VCaP (cell line): Measurements from ENCODE around the gene RNF10.

ENCODE experiments used
- H3K27ac ChIP-seq: fragments of 450-650 bp; 2 replicates; pipeline ENCODE4 v1.5.1; 2017
- TF ChIP-seq, protein P1 (sequence below): fragments of 450-650 bp; conservative IDR thresholded peaks from 2 replicates; pipeline ENCODE4 v1.5.1; 2017; ENCODE audit warnings: mild to moderate bottlenecking, moderate library complexity

Gene RNF10

GRCh38 chr12:120571299-120571698 is 37.1 kb downstream of the RNF10 start:
- TF ChIP-seq, protein P1, sequence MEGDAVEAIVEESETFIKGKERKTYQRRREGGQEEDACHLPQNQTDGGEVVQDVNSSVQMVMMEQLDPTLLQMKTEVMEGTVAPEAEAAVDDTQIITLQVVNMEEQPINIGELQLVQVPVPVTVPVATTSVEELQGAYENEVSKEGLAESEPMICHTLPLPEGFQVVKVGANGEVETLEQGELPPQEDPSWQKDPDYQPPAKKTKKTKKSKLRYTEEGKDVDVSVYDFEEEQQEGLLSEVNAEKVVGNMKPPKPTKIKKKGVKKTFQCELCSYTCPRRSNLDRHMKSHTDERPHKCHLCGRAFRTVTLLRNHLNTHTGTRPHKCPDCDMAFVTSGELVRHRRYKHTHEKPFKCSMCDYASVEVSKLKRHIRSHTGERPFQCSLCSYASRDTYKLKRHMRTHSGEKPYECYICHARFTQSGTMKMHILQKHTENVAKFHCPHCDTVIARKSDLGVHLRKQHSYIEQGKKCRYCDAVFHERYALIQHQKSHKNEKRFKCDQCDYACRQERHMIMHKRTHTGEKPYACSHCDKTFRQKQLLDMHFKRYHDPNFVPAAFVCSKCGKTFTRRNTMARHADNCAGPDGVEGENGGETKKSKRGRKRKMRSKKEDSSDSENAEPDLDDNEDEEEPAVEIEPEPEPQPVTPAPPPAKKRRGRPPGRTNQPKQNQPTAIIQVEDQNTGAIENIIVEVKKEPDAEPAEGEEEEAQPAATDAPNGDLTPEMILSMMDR: no peak
- no peak overlapping the region for H3K27ac ChIP-seq

DNA sequence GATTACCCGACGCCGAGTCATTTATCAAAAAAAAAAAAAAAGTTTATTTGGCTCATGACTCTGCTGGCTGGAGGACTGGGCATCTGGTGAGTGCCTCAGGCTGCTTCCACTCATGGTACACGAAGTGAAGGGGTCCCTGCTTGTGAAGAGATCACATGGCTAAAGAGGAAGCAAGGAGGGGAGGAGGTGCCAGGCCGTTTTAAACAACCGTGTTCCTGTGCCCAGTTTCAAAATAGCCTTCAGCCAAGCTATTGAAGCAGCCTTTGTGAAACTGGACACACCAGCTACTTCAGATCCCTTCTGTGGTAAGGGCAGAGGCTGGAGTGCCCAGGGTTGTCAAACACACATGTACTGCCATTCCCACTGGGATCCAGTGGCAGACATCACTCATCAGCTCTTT is 39.4 kb downstream of the RNF10 start:
- TF ChIP-seq, protein P1: no peak
- no peak overlapping the region for H3K27ac ChIP-seq

- TF ChIP-seq, protein P1: no peak
These were observed 40.0 kb downstream of the RNF10 start for GRCh38 chr12:120574106-120574505.

GRCh38 chr12:120579179-120579578 is 45.0 kb downstream of the RNF10 start:
- H3K27ac ChIP-seq: no peak overlapping the region; the same call in 1 of the 2 replicates
- TF ChIP-seq, protein P1: no peak

More at GRCh38 chr12:120574106-120574505, 40.0 kb downstream of the RNF10 start:
- H3K27ac ChIP-seq: no peak overlapping the region

DNA sequence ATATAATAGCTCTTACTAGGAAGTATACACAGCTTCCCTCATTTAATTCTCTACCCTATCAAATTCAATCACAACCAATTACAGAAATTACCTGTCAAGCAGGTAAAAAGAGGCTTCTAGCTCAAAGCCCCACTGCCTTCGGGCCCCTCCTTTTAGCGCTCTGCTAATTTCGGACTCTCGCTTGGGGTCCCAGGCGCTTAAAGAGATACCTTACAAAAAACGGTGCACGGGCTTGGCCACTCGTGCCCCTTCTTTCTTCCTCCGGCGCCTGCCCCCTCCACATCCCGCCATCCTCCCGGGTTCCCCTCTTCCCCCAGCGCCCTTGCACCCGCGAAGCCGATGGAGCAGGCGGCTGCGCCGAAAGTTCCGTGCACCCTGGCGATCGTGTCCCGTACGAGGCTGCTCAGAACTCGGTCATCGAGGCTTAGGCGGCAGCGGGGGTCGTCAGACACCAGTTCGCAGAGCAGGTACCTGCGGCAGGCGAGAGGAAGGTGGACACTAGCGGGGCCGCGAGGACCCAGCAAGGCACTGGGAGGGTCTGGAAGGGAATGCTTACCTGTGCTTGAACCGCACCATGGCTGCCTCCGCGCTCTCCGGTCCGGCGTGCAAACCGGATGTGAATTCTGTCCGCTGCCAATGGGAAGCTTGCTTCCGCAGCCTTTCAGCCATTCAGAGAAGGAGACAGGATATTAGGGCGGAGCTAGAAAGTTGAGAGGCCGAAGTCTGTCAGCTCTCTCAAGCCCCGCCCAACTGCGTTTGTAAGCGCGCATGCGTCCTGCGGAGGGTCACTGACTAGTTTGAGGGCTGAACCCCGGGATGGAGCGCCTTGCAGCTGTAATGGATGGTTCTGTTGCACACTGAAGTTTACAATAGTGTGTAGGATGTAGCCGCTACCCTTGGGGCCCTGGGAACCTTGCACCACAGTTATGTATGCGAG is 46.9 kb downstream of the RNF10 start, which contains the start of gene POP5:
TSS of gene POP5 (minus strand) at position 616 of the 937 bp plus-strand sequence. CDS start at position 576, 40 bp downstream.
- TF ChIP-seq, protein P1: no peak
- peak within 1 kb of the TSS; percentile 81 for H3K27ac ChIP-seq

- H3K27ac ChIP-seq: peak overlapping the region; percentile 81
- TF ChIP-seq, protein P1: no peak
These were observed 47.8 kb downstream of the RNF10 start for GRCh38 chr12:120581998-120582397.

DNA sequence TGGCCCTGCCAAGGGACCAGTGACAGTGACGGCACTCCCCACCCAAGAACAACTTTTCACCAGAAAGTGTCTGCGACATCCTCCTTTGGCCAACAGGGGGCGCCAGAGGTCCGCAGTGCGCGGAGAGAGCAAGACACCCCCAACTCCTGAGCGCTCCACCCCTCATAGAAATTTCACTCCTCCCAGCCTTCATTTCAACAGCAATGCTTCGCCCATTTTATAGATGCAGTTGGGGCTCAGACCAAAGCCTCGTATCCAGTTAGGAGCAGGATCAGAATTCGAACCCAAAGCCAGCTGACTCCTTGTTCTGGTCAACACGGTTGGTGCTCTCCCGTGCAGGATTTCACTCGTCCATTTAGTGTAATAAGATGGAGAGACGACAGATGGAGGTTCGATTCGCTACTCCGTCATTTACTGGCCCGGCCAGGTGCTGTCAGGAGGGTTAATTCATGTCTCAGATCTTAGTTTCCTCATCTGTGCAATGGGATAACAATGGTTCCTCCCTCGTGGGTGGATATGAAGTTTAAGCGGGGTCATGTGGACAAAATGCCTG is 49.4 kb downstream of the RNF10 start:
- no peak overlapping the region; the same call in 1 of the 2 replicates for H3K27ac ChIP-seq
- TF ChIP-seq, protein P1: peak; percentile 99
